ENCODE data around the gene COBL.

The COBL gene

DNA sequence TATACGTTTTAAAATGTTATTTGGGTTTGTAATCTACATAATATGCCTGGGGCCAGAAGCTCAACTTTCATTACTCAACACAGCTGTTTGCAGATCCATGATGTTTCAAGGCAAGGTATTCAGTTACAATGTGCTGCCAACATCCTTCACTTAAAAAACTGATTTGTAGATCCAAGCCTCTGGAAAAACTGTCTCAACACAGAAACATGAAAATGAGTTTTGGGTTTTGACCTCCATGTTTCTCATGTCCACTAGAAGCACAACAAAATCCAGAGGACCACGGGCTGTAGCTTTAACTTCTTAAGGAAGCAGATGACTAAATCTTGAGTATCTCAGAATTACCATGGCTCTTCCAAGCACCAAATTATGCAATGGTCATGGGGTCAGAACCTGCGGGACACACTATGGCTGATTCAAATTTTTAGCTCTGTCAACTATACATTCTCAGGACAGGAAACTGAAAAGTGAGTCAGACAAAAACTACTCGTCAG, 286.9 kb downstream of the COBL start:
- TF ChIP-seq, protein P1, sequence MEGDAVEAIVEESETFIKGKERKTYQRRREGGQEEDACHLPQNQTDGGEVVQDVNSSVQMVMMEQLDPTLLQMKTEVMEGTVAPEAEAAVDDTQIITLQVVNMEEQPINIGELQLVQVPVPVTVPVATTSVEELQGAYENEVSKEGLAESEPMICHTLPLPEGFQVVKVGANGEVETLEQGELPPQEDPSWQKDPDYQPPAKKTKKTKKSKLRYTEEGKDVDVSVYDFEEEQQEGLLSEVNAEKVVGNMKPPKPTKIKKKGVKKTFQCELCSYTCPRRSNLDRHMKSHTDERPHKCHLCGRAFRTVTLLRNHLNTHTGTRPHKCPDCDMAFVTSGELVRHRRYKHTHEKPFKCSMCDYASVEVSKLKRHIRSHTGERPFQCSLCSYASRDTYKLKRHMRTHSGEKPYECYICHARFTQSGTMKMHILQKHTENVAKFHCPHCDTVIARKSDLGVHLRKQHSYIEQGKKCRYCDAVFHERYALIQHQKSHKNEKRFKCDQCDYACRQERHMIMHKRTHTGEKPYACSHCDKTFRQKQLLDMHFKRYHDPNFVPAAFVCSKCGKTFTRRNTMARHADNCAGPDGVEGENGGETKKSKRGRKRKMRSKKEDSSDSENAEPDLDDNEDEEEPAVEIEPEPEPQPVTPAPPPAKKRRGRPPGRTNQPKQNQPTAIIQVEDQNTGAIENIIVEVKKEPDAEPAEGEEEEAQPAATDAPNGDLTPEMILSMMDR (IDR thresholded peaks at IDR 0.05; ENCODE audit: extremely low read depth, insufficient read depth, missing control alignments): no peak
- no peak for DNase-seq (ENCODE audit: low spot score)
- in situ Hi-C loops (cut with MboI; ENCODE audit: low pct_unique_long_range_greater_than_20kb, low sequenced_read_pairs, unreplicated experiment): no loop called here

- TF ChIP-seq, protein P1 (IDR thresholded peaks at IDR 0.05; ENCODE audit: extremely low read depth, insufficient read depth, missing control alignments): no peak
- in situ Hi-C loops (cut with MboI; ENCODE audit: low pct_unique_long_range_greater_than_20kb, low sequenced_read_pairs, unreplicated experiment): no loop called here
- DNase-seq (ENCODE audit: low spot score): no peak
Observed at GRCh38 chr7:51029131-51029530, 287.5 kb downstream of the COBL start.

DNA sequence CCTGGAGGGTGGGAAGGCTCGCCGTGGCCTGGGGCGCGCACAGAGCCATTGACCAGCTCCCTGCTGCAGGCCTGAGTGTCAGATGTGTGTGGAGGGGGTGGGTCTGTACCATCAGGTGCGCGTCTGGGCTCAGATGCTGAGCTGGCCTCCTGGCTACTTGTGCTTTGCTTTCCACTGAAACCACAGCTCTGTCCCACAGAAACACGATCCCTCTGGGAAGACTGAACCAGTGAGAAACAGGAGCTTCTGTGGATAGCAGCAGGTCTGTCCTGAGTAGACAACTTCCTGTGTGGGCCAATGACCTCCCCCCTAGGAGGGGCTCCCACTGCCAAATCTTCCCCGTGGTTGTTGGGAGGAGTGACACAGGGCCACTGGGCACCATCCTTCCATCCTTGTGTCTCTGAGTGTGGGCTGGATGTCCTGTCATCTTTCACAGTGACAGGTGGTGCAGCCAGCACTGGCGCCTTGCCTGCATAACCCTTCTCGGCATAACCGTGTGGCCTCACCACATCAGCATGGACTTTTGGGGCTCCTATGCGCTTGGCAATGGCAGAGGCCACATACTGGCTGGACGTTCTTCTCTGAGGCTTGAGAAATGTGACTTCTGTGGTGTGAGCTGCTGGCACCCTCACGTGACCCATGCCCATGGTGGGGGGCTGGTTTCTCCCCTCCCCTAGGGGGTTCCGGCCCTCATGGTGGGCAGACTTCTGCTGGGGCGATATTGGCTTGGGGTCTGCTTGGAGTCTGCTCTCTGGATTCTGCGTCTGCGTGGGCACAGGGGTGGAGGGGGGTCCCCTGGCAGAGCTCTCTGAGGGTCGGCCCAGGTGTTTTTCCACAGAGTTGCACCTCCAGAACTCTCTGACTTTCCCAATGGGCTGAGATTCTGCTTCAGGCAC, 288.4 kb downstream of the COBL start:
- DNase-seq (ENCODE audit: low spot score): no peak
- in situ Hi-C loops (cut with MboI; ENCODE audit: low pct_unique_long_range_greater_than_20kb, low sequenced_read_pairs, unreplicated experiment): no loop called here
- TF ChIP-seq, protein P1 (IDR thresholded peaks at IDR 0.05; ENCODE audit: extremely low read depth, insufficient read depth, missing control alignments): no peak

- no peak for DNase-seq (ENCODE audit: low spot score)
- in situ Hi-C loops (cut with MboI; ENCODE audit: low pct_unique_long_range_greater_than_20kb, low sequenced_read_pairs, unreplicated experiment): no loop called here
- TF ChIP-seq, protein P1 (IDR thresholded peaks at IDR 0.05; ENCODE audit: extremely low read depth, insufficient read depth, missing control alignments): no peak
Observed at GRCh38 chr7:51027106-51027934, 289.3 kb downstream of the COBL start.

DNA sequence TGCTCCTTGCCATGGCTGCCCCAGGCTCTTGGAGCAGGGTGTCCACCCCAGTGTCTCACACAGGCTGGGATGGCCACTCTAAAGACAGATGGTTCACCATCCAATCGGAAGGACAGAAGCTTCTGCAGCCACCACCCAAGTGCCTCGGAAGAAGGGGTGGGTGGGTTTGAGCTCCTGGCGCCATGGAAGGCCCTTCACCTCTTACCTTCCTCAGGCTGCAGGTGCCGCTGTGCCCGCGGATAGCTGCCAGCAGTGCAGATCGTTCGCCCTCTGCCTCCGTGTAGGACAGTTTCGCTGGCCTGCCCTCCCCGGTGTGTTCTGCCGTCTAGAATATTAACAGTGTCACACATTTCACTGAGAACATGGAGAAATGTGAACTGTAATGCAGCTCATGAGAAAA, 290.3 kb downstream of the COBL start:
- no peak for DNase-seq (ENCODE audit: low spot score)
- TF ChIP-seq, protein P1 (IDR thresholded peaks at IDR 0.05; ENCODE audit: extremely low read depth, insufficient read depth, missing control alignments): no peak
- in situ Hi-C loops (cut with MboI; ENCODE audit: low pct_unique_long_range_greater_than_20kb, low sequenced_read_pairs, unreplicated experiment): no loop called here

- DNase-seq (ENCODE audit: low spot score): no peak
- TF ChIP-seq, protein P1 (IDR thresholded peaks at IDR 0.05; ENCODE audit: extremely low read depth, insufficient read depth, missing control alignments): no peak
- in situ Hi-C loops (cut with MboI; ENCODE audit: low pct_unique_long_range_greater_than_20kb, low sequenced_read_pairs, unreplicated experiment): no loop called here
Observed at GRCh38 chr7:51025668-51026067, 290.9 kb downstream of the COBL start.
